Vagina (tissue), 2 donors: Measurements from ENCODE around the gene SERGEF.

ENCODE experiments used
- POLR2A ChIP-seq, 2 donors: fragments of 450-650 bp; IDR thresholded peaks; one replicate each; pipeline ENCODE4 v1.6.1; 2017; ENCODE audit warnings: antibody characterized with exemption in 2 of 2, mild to moderate bottlenecking in 2 of 2, moderate library complexity in 2 of 2
- TF ChIP-seq, protein P1 (sequence below), 3 experiments: fragments of 450-650 bp in 2 of 3; fragments of 200-600 bp in 1 of 3; sonication (generic) in 1 of 3; IDR thresholded peaks; one replicate each; pipeline ENCODE4 v1.5.1; 2017 to 2019; ENCODE audit warnings: antibody characterized with exemption in 3 of 3, mild to moderate bottlenecking in 2 of 3, moderate library complexity in 2 of 3

DNA sequence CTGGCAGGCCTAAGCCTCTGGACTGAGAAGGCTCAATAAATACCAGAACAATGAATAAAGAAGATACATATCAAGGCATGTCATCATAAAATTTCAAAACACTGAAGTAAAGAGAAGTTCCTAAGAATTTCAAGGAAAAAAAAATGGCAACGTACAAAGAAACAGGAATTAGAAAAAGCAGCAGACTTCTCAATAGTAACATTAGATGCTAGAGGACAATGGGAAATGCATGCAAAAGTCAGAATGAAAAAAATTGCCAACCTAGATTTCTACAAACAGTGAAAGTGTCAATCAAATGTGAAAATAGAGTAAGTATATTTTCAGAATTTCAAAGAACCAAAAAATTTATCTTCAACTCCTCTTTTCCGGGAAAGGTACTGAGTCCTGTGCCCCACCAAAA lies 153.3 kb downstream of the SERGEF start:
- no peak for TF ChIP-seq POLR2A (IDR thresholded peaks at IDR 0.05)
- TF ChIP-seq, protein P1, sequence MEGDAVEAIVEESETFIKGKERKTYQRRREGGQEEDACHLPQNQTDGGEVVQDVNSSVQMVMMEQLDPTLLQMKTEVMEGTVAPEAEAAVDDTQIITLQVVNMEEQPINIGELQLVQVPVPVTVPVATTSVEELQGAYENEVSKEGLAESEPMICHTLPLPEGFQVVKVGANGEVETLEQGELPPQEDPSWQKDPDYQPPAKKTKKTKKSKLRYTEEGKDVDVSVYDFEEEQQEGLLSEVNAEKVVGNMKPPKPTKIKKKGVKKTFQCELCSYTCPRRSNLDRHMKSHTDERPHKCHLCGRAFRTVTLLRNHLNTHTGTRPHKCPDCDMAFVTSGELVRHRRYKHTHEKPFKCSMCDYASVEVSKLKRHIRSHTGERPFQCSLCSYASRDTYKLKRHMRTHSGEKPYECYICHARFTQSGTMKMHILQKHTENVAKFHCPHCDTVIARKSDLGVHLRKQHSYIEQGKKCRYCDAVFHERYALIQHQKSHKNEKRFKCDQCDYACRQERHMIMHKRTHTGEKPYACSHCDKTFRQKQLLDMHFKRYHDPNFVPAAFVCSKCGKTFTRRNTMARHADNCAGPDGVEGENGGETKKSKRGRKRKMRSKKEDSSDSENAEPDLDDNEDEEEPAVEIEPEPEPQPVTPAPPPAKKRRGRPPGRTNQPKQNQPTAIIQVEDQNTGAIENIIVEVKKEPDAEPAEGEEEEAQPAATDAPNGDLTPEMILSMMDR (IDR thresholded peaks at IDR 0.05): no peak
